HepG2 (cell line): ENCODE measurements around the gene ARHGAP21. TPM values are rescaled to one million over a fixed set of nuclear protein-coding genes. Genes with fewer than 3 reads are reported as not detected.

Experiments
- ATAC-seq: fragments of 200-7000 bp; cut with Tn5 transposase; 3 replicates; pipeline ENCODE4 v1.9.1; 2020; ENCODE audit warnings: mild to moderate bottlenecking, moderate library complexity
- BruUV-seq: library from RNA; stranded (reverse); fragments of 400-500 nt; replicated peaks from 2 replicates; lab custom pipeline; 2021; lab: Mats Ljungman, UMichigan
- CTCF ChIA-PET: fragments of 300-600 bp; formaldehyde crosslinking; extraction: SDS; loops from one replicate; lab custom pipeline; 2021; ENCODE audit warnings: low total read pairs, inconsistent platforms, low intra/inter-chr PET ratio; lab: Yijun Ruan, JAX
- POLR2A ChIA-PET: fragments of 350-600 bp; sonication (Branson Sonifier 250); formaldehyde crosslinking; loops from one replicate; lab custom pipeline; 2020; ENCODE audit warnings: antibody characterized with exemption, inconsistent platforms; lab: Yijun Ruan, JAX
- DNase-seq: peaks from one replicate; pipeline ENCODE4 v3.0.0-alpha.2; 2015; ENCODE audit warnings: low spot score
- FAIRE-seq: peaks from 3 replicates; lab custom pipeline; 2011; peaks lifted over from hg19 to GRCh38; lab: Jason Lieb, UNC
- H2AFZ ChIP-seq: one replicate; pipeline ENCODE4 v1.6.1; 2011; ENCODE audit warnings: low read length, inconsistent platforms
- H3K27ac ChIP-seq: fragments of 300-600 bp; 3 replicates; pipeline ENCODE4 v1.8.0; 2011; ENCODE audit warnings: mixed run types, mild to moderate bottlenecking, mixed read lengths, low read length, inconsistent platforms; ENCODE audit not compliant: insufficient read depth; ENCODE audit errors: extremely low read length
- H3K27me3 ChIP-seq, 2 experiments: fragments of 200-600 bp in 1 of 2; 2 replicates in 1 of 2; 3 replicates in 1 of 2; pipeline versions ENCODE4 v1.6.0 to v1.8.0; 2011; ENCODE audit warnings: low read length in 2 of 2, mild to moderate bottlenecking in 2 of 2, moderate library complexity in 2 of 2, inconsistent platforms in 1 of 2; ENCODE audit not compliant: insufficient read depth in 2 of 2, control insufficient read depth in 1 of 2
- H3K36me3 ChIP-seq, 2 experiments: fragments of 200-600 bp in 1 of 2; replicated peaks in 1 of 2; 2 replicates in 1 of 2; 3 replicates in 1 of 2; pipeline versions ENCODE4 v1.5.1 to v1.8.0; 2011; ENCODE audit warnings: low read length in 2 of 2, inconsistent platforms in 1 of 2; ENCODE audit not compliant: insufficient read depth in 2 of 2, control insufficient read depth in 1 of 2
- H3K4me1 ChIP-seq: 2 replicates; pipeline ENCODE4 v1.5.1; 2012; ENCODE audit warnings: low read length, inconsistent platforms; ENCODE audit not compliant: insufficient read depth
- H3K4me2 ChIP-seq: 2 replicates; pipeline ENCODE4 v1.6.0; 2011; ENCODE audit warnings: low read depth, low read length, inconsistent platforms
- H3K4me3 ChIP-seq, 3 experiments: fragments of 200-600 bp in 1 of 3; sonication (generic), shearing (Covaris generic) in 1 of 3; replicated peaks in 1 of 3; 2 replicates each; pipeline ENCODE4 v1.5.1; 2011 to 2016; ENCODE audit warnings: low read length in 3 of 3, inconsistent platforms in 2 of 3, low read depth in 2 of 3, mild to moderate bottlenecking in 2 of 3, control low read depth in 1 of 3, mixed read lengths in 1 of 3; ENCODE audit not compliant: insufficient read depth in 1 of 3
- H3K79me2 ChIP-seq: one replicate; pipeline ENCODE4 v1.6.1; 2011; ENCODE audit warnings: low read length, inconsistent platforms; ENCODE audit not compliant: insufficient read depth
- H3K9ac ChIP-seq: 2 replicates; pipeline ENCODE4 v1.6.0; 2011; ENCODE audit warnings: mild to moderate bottlenecking, low read depth, low read length, inconsistent platforms; ENCODE audit not compliant: insufficient read depth
- H3K9me3 ChIP-seq: 2 replicates; pipeline ENCODE4 v1.5.1; 2012; ENCODE audit warnings: mild to moderate bottlenecking, low read length
- H4K20me1 ChIP-seq: 2 replicates; pipeline ENCODE4 v1.6.0; 2011; ENCODE audit warnings: inconsistent platforms, mild to moderate bottlenecking, low read length, moderate library complexity; ENCODE audit not compliant: insufficient read depth
- CEBPB ChIP-seq: IDR thresholded peaks from 2 replicates; pipeline ENCODE4 v1.6.1; 2011; ENCODE audit warnings: low read depth, low read length, improper control_type of control experiment, borderline replicate concordance
- POLR2AphosphoS5 ChIP-seq: IDR thresholded peaks from 2 replicates; pipeline ENCODE4 v1.6.1; 2012; ENCODE audit warnings: low read depth, low read length
- RBFOX2 ChIP-seq: fragments of 200-400 bp; formaldehyde crosslinking; IDR thresholded peaks from 2 replicates; pipeline ENCODE4 v1.6.1; 2017; ENCODE audit warnings: low read depth, mild to moderate bottlenecking, low read length
- SP2 ChIP-seq: sonication (generic); formaldehyde crosslinking; IDR thresholded peaks from 2 replicates; pipeline ENCODE4 v1.5.1; 2020; ENCODE audit warnings: mild to moderate bottlenecking, missing genetic modification reagents
- SYNCRIP ChIP-seq: fragments of 200-400 bp; formaldehyde crosslinking; IDR thresholded peaks from 2 replicates; pipeline ENCODE4 v1.6.1; 2018; ENCODE audit warnings: mild to moderate bottlenecking, low read depth, low read length; ENCODE audit not compliant: insufficient read depth
- ZSCAN12 ChIP-seq: sonication (generic); formaldehyde crosslinking; IDR thresholded peaks from 2 replicates; pipeline ENCODE4 v1.9.0; 2021; ENCODE audit warnings: mild to moderate bottlenecking, missing genetic modification reagents
- WGBS: methylation state at CpG from one replicate; pipeline ENCODE4 v1.1.6; 2017; ENCODE audit warnings: low lambda C conversion rate; 5-methylcytosine and 5-hydroxymethylcytosine counted together
- in situ Hi-C: cut with HindIII; loops from 2 replicates; pipeline ENCODE4 v1.10.0; 2017; ENCODE audit warnings: low pct_unique_long_range_greater_than_20kb; ENCODE audit not compliant: extremely low pct_ligation_motif_present
- intact Hi-C: fragments of 100-400 bp; cut with micrococcal nuclease; formaldehyde crosslinking; loops from one replicate; pipeline ENCODE4 v1.10.0; 2022; ENCODE audit not compliant: unreplicated experiment
- polyA plus RNA-seq, 8 experiments: library from polyadenylated mRNA; depleted of rRNA in 3 of 8; stranded (reverse) in 7 of 8; unstranded in 1 of 8; fragments of >200 nt; fragmentation: Illumina TruSeq in 4 of 8; extraction: Trizol in 4 of 8; gene quantifications; 2 replicates each; pipeline versions ENCODE4 v1.2.1 to v1.2.3, GENCODE V29; 2011 to 2016; ENCODE audit warnings: low read depth in 4 of 8, missing spikeins in 1 of 8, mixed read lengths in 1 of 8; ENCODE audit not compliant: insufficient read depth in 1 of 8
- total RNA-seq, 5 experiments: library from RNA; depleted of rRNA; stranded (reverse); fragments of >200 nt; fragmentation: Illumina TruSeq; extraction: Trizol; gene quantifications; 2 replicates each; pipeline ENCODE4 v1.2.3, GENCODE V29; 2016; ENCODE audit warnings: low read depth in 1 of 5
- TF ChIP-seq, protein P1 (sequence below): sonication (generic); formaldehyde crosslinking; IDR thresholded peaks from 2 replicates; pipeline ENCODE4 v1.5.1; 2020; ENCODE audit warnings: mild to moderate bottlenecking, missing genetic modification reagents, borderline replicate concordance
- TF ChIP-seq, protein P2 (sequence below): sonication (generic); formaldehyde crosslinking; IDR thresholded peaks from 2 replicates; pipeline ENCODE4 v1.5.0; 2020; ENCODE audit warnings: missing genetic modification reagents

Gene ARHGAP21
- total and polyA plus RNA-seq, 2 of the 13 experiments (the other 11 are each of a cell fraction or from before 2014, with no cell fraction given): 23.9 to 26.6 TPM

DNA sequence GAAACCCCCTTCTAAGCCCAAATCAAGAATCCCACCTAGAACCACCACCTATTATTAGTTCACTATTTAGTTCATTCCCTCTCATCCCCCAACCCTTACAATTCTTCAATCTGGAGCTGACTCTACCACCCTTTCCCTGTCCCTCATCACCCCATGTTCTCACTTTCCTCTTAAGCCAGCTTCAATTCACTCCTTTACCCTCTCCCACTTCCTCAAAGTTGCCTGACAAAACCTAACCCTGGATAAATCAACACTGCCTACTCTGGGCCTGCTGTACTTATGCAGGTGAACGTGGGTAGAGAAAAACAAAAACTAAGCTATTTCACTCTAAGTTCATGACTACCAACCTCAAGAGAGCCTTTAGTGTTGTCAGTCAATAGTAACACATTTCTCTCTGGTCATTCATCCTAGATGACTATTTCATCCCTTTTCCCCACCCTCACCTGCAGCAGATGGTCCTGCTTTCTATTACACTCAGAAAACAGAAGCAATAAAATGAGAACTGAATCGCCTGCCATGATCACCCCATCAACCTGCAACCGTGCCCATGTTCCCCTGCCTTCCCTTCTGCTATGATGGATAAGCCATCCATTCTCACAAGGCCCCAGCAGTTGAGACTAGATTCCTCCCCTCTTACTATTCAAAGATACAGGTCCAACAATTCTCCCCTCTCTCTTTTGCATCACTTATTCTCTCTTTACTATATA is 52.6 kb downstream of the ARHGAP21 start:
- in situ Hi-C loops: no loop called here
- no peak overlapping the region for H2AFZ ChIP-seq
- H3K4me1 ChIP-seq: peaks cover 14% of the 10 kb centered on the region
- FAIRE-seq (no peak), DNase-seq (no peak), ATAC-seq (no peak)
- H3K79me2 ChIP-seq: peaks cover 6% of the 10 kb centered on the region
- TF ChIP-seq, protein P1, sequence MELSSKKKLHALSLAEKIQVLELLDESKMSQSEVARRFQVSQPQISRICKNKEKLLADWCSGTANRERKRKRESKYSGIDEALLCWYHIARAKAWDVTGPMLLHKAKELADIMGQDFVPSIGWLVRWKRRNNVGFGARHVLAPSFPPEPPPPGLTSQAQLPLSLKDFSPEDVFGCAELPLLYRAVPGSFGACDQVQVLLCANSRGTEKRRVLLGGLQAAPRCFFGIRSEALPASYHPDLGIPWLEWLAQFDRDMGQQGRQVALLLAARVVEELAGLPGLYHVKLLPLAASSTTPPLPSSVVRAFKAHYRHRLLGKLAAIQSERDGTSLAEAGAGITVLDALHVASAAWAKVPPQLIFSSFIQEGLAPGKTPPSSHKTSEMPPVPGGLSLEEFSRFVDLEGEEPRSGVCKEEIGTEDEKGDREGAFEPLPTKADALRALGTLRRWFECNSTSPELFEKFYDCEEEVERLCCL (CRISPR knock-in tag): no peak
- TF ChIP-seq SP2 (CRISPR knock-in tag): no peak
- no peak for TF ChIP-seq RBFOX2
- no peak for TF ChIP-seq POLR2AphosphoS5
- TF ChIP-seq ZSCAN12 (CRISPR knock-in tag): no peak
- intact Hi-C loops: no loop called here
- peaks cover 5 to 15% of the 10 kb centered on the region in 2 experiments; a peak in 4 of 5 replicates for H3K36me3 ChIP-seq
- no peak overlapping the region for H3K9ac ChIP-seq
- no peaks in the 10 kb centered on the region; the same call in 1 of the 2 replicates for H4K20me1 ChIP-seq
- WGBS: 94% methylated on average over 3 of the region's 3 CpGs
- no peak overlapping the region for H3K27ac ChIP-seq
- ChIA-PET POLR2A (no interaction called here), CTCF (no interaction called here)
- H3K4me2 ChIP-seq: no peak overlapping the region
- BruUV-seq: no TSS peak
- H3K27me3 ChIP-seq: no peaks in the 10 kb centered on the region
- no peaks in the 10 kb centered on the region for H3K9me3 ChIP-seq
- no peak overlapping the region for H3K4me3 ChIP-seq

DNA sequence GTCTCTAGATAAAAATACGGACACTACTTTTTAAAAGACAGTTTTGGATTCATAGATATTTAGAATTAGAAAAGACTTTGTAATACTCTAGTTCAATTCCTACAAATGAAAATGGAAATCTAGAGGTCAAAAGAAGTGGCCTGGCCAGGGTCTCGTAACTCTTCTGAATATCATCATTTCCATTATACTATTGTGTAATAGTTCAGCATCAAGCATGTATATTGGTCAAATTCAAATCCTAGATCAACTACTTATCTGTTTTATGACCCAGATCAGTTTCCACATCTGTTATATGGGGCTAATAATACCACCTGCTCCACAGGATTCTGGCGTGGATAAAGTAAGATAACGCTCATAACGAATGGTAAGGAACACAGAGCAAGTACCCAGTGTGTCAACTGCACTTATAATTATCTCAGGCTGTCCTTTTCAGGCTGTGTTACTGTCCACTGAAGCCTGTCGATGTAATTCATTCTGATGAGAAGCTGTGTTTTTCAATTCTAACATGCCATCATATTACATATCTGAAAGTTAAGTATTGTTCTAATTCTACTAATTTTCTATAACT is 54.3 kb downstream of the ARHGAP21 start:
- H3K36me3 ChIP-seq: peaks cover 5 to 18% of the 10 kb centered on the region in 2 experiments; a peak in 4 of 5 replicates
- ATAC-seq (no peak), FAIRE-seq (no peak), DNase-seq (no peak)
- H4K20me1 ChIP-seq: no peaks in the 10 kb centered on the region
- BruUV-seq: no TSS peak
- peaks cover 2% of the 10 kb centered on the region for H3K79me2 ChIP-seq
- H3K27ac ChIP-seq: no peak overlapping the region
- intact Hi-C loops (no loop called here), in situ Hi-C loops (no loop called here)
- no peaks in the 10 kb centered on the region for H3K27me3 ChIP-seq
- H2AFZ ChIP-seq: no peak overlapping the region
- no peaks in the 10 kb centered on the region for H3K9me3 ChIP-seq
- WGBS: 96% methylated on average over 6 of the region's 6 CpGs
- peaks cover 14% of the 10 kb centered on the region for H3K4me1 ChIP-seq
- no peak overlapping the region for H3K9ac ChIP-seq
- ChIA-PET CTCF (no interaction called here), POLR2A (no interaction called here)
- H3K4me2 ChIP-seq: no peak overlapping the region
- peak; percentile 70 for TF ChIP-seq CEBPB
- no peak for TF ChIP-seq SYNCRIP
- TF ChIP-seq, protein P2, sequence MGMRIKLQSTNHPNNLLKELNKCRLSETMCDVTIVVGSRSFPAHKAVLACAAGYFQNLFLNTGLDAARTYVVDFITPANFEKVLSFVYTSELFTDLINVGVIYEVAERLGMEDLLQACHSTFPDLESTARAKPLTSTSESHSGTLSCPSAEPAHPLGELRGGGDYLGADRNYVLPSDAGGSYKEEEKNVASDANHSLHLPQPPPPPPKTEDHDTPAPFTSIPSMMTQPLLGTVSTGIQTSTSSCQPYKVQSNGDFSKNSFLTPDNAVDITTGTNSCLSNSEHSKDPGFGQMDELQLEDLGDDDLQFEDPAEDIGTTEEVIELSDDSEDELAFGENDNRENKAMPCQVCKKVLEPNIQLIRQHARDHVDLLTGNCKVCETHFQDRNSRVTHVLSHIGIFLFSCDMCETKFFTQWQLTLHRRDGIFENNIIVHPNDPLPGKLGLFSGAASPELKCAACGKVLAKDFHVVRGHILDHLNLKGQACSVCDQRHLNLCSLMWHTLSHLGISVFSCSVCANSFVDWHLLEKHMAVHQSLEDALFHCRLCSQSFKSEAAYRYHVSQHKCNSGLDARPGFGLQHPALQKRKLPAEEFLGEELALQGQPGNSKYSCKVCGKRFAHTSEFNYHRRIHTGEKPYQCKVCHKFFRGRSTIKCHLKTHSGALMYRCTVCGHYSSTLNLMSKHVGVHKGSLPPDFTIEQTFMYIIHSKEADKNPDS (CRISPR knock-in tag): no peak
- H3K4me3 ChIP-seq: no peak overlapping the region
